HL-60/S4 treated with retinoic acid at 250 ng/mL for 4 days and 3 days (cell line): ENCODE measurements around the gene MAPK10.
"Not testable (repeated sequence)": the region's sequence is repeated elsewhere in the genome, so short reads cannot be mapped to it uniquely, and the experiment has no call there.

Experiments
- in situ Hi-C: fragments of 300-500 bp; cut with MboI; formaldehyde crosslinking; loops from 2 replicates; pipeline ENCODE4 v1.7.0; 2022; ENCODE audit warnings: low sequenced_read_pairs

Gene MAPK10

GRCh38 chr4:85994576-85994975, 365.3 kb downstream of the MAPK10 start:
- in situ Hi-C loops = no loop called here

- in situ Hi-C loops = no loop called here
Observed at GRCh38 chr4:85993641-85994040, 366.2 kb downstream of the MAPK10 start.

DNA sequence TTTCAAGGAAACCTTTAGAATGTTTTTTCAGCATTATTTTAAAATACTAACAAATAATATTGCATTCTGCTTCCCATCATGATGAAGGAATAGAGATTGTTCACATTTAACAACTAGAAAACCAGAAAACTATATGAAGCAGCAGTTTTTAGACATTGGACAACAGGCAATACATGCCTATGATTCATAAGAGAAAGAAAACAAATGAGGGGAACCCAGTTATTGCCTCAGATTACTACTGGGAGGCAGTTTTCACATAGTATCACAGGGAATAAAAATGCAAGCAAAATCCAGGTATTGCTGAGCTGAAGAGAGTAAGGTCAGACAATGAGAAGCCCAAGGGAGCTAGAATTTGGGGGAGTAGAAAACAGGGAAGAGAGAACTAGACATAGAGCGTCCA, 373.6 kb downstream of the MAPK10 start:
- in situ Hi-C loops = no loop called here

- in situ Hi-C loops = no loop called here
Observed at GRCh38 chr4:85979276-85979675, 380.6 kb downstream of the MAPK10 start.

DNA sequence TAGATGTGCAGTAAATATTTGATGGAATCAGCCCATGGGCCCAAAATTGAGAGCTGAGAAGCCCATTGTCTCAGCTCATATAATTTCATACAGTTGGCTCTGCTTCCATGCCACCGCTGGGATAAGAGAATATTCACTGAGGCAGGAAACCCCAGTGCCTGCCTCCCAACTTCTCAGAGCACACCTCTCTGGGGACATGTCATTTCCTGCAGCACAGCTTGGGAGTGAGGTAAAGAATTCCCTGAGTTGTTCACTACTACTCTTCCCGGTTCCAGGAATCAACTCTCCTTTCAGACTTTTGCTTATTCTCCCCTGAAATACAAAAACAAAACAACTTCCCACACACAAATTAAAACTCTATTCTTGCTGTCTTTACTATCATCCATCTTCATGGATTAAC, 389.3 kb downstream of the MAPK10 start:
- in situ Hi-C loops = no loop called here

DNA sequence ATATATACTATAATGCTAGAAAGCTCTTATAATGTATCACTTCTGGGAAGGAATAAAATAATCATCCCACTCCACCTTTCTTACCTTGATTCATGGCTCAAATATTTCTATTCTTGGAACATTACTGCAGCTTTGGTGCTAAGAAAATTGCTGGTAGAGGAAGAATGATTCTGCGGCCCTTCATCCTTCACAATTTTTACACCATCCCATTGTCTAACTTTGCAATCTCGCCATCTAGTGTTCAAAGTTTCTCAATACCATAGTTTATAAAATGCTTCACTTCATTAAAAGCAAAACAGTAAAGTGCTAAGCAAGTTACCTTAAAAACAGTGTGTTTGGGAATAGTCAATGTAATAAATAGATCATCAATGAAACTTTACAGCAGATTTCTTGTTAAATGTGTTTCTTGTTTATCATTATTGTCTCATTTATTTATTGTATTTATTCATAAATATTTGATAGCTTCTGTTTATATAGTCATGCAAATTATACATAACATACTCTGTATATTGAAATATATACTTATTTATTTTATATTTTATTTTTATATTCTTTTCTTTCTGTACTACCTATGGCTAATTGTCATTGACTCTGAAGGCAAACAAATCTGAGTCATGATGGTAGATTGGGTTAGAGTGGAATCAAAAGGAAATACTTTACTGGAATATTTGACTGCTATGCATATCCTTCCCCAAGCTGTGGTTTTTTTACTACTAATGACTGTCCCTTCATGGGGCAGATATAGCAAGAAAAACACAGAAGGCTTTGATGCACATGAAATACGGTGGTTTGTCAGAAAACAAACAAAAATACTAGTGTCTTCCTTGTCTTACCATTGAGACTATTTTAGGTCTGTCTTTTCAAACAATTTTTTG, 390.7 kb downstream of the MAPK10 start:
- in situ Hi-C loops = no loop called here

DNA sequence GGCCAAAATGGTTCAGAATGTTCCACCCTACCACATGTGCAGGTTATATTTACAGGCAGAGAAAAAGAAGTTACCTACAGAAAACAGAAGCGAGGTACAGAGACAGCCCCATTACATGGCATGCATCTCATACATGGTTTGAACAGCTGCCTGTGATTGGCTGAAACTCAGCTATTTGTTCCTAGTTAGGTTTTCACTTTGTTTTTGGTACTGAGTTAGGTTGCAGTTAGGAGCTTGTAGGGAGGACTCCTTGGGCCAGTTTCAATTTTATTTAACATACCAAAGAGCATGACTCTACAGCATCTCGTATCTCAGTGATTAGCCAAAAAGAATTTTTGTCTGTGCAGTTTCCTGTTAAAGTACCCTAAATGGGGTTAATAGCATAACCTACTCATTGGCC, 392.0 kb downstream of the MAPK10 start:
- in situ Hi-C loops = no loop called here

DNA sequence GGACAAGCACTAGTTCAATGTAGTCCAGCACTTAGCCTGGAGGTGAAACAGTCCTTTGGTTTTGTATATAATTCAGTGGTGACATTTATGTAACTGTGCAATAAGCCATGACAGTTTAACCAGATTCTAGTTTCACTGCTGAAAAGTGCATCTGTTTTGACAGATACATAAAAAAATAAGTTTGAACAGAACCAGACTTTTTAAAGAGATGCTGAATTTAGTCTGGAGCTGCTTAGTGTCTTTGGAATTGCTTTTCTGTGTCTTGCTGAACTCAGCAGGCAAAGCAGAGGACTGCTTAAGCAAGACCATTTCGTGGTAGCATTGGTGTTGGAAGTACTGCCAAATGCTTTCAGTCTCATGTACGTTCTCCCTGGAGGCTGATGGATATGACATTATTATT, 393.5 kb downstream of the MAPK10 start:
- in situ Hi-C loops = no loop called here

DNA sequence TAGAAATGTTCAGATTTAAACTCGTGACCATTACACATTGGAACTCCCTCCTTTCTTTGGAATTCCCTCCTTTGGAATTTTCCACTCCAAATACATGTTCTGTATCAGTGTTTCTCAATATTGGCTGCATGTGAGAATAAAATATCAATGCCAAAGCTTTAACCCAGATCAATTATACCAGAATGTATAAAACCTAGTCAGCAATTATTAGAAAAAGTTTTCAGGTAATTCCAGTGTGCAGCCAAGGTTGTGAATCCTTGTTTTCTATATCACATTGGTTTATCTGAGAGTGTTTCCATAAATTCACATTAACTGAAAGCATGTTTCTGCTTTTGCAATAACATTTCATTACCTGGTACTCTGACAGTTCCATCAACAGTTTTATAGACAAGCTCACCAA, 394.3 kb downstream of the MAPK10 start:
- in situ Hi-C loops = no loop called here

DNA sequence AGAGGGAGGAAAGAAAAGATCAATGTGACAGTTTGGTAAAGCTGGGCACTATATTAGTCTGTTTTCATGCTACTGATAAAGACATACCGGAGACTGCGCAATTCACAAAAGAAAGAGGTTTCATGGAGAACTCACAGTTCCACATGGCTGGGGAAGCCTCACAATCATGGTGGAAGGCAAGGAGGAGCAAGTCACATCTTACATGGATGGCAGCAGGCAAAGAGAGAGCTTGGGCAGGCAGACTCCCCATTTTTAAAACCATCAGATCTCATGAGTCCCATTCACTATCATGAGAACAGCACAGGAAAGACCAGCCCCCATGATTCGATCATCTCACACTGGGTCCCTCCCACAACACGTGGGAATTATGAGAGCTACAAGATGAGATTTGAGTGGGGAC, 394.8 kb downstream of the MAPK10 start:
- in situ Hi-C loops = not testable (repeated sequence)

GRCh38 chr4:85964298-85964697, 395.6 kb downstream of the MAPK10 start:
- in situ Hi-C loops = no loop called here

DNA sequence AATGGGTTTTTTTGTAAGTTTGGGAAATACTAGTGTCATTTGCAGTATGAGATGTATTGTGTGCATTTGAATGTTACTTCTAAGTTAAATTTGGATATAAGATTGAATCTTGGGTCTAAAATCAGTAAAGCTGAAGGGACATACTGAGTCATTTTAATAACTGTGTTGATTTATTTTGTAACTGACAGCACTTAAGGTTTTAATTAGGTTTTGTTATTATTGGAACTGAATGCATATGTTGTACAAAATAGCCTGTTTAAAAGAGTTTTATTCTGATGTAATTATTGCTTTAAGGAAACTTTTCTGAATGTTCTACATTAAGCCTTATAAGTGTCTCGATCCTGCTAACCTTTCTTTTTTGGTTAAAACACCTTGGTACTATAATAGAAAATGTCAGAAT, 396.6 kb downstream of the MAPK10 start:
- in situ Hi-C loops = no loop called here

- in situ Hi-C loops = no loop called here
Observed at GRCh38 chr4:85961887-85962286, 398.0 kb downstream of the MAPK10 start.

- in situ Hi-C loops = no loop called here
Observed at GRCh38 chr4:85956293-85956945, 403.4 kb downstream of the MAPK10 start.

GRCh38 chr4:85955620-85956292, 404.1 kb downstream of the MAPK10 start:
- in situ Hi-C loops = no loop called here

DNA sequence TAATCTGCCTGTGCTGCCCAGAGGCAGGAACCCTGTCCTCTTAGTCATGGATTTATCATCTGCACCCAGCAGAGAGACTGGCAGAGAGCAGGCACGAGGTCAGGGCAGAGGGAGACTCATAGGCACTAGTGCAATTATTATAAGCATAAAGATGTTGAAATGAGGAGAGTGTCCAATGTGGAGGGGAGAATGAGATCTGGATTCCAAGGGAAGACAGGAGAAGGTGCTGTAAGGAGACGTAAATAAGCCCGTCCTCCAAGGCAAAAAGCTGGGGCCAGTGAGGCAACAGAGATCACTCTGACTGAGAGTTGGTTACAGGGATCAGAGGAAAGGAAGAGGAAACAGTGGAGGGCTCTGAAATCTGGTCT, 406.2 kb downstream of the MAPK10 start:
- in situ Hi-C loops = no loop called here

GRCh38 chr4:85952972-85953650, 406.7 kb downstream of the MAPK10 start:
- in situ Hi-C loops = no loop called here

GRCh38 chr4:85952528-85952927, 407.3 kb downstream of the MAPK10 start:
- in situ Hi-C loops = no loop called here

GRCh38 chr4:85951099-85951498, 408.8 kb downstream of the MAPK10 start:
- in situ Hi-C loops = no loop called here

GRCh38 chr4:85946821-85947220, 413.0 kb downstream of the MAPK10 start:
- in situ Hi-C loops = no loop called here

- in situ Hi-C loops = no loop called here
Observed at GRCh38 chr4:85942107-85942506, 417.7 kb downstream of the MAPK10 start.
